IPS DF 4.7 (cell line): Measurements from ENCODE around the gene SHISA2.
"Not testable (repeated sequence)": the region's sequence is repeated elsewhere in the genome, so short reads cannot be mapped to it uniquely, and the experiment has no call there.

Source experiments
- DNase-seq: peaks from one replicate; pipeline ENCODE4 v3.0.0-alpha.2; 2013; ENCODE audit warnings: low spot score; ENCODE audit errors: extremely low read depth

The SHISA2 gene

GRCh38 chr13:26051657-26052311, at the start of gene SHISA2:
SHISA2 (minus strand) TSS chr13:26052016; CDS start chr13:26050975, 1,041 bp downstream.
- no peak for DNase-seq

GRCh38 chr13:26095846-26096610, 44.2 kb upstream of the SHISA2 start:
- DNase-seq = no peak

- DNase-seq = no peak
These were observed 43.5 kb upstream of the SHISA2 start for GRCh38 chr13:26095338-26095737.

GRCh38 chr13:26076821-26077220, 25.0 kb upstream of the SHISA2 start:
- DNase-seq = not testable (repeated sequence)

- no peak for DNase-seq
These were observed 23.7 kb upstream of the SHISA2 start for GRCh38 chr13:26075498-26075897.

GRCh38 chr13:26074706-26075105, 22.9 kb upstream of the SHISA2 start:
- DNase-seq = no peak

- DNase-seq = not testable (repeated sequence)
These were observed 20.5 kb upstream of the SHISA2 start for GRCh38 chr13:26072335-26072734.

- no peak for DNase-seq
These were observed 19.9 kb upstream of the SHISA2 start for GRCh38 chr13:26071691-26072090.

- DNase-seq = not testable (repeated sequence)
These were observed 17.8 kb upstream of the SHISA2 start for GRCh38 chr13:26069642-26070041.

- DNase-seq = not testable (repeated sequence)
These were observed 16.6 kb upstream of the SHISA2 start for GRCh38 chr13:26068372-26068771.

- no peak for DNase-seq
These were observed 15.8 kb upstream of the SHISA2 start for GRCh38 chr13:26067601-26068000.

GRCh38 chr13:26066492-26066891, 14.7 kb upstream of the SHISA2 start:
- not testable (repeated sequence) for DNase-seq

GRCh38 chr13:26062853-26063444, 11.1 kb upstream of the SHISA2 start:
- no peak for DNase-seq

- no peak for DNase-seq
These were observed 10.1 kb upstream of the SHISA2 start for GRCh38 chr13:26061947-26062346.

- no peak for DNase-seq
These were observed 9.4 kb upstream of the SHISA2 start for GRCh38 chr13:26061256-26061655.

GRCh38 chr13:26060357-26060756, 8.5 kb upstream of the SHISA2 start:
- DNase-seq = no peak

- DNase-seq = no peak
These were observed 6.9 kb upstream of the SHISA2 start for GRCh38 chr13:26058704-26059103.

GRCh38 chr13:26054896-26055295, 3.1 kb upstream of the SHISA2 start:
- DNase-seq = no peak

GRCh38 chr13:26053418-26053980, 1.7 kb upstream of the SHISA2 start:
- DNase-seq = no peak

GRCh38 chr13:26052337-26052736, 521 bp upstream of the SHISA2 start:
- no peak for DNase-seq

GRCh38 chr13:26051231-26051656, 572 bp downstream of the SHISA2 start:
- no peak for DNase-seq
